Keratinocyte (primary cell): ENCODE data around the gene SDK1.

Experiments
- EZH2 ChIP-seq: IDR thresholded peaks from one replicate; pipeline ENCODE4 v1.6.1; 2012; ENCODE audit warnings: inconsistent platforms, mild to moderate bottlenecking, low read length, moderate library complexity
- TF ChIP-seq, protein P1 (sequence below), 3 experiments: IDR thresholded peaks in 1 of 3; conservative IDR thresholded peaks in 1 of 3; optimal IDR thresholded peaks in 1 of 3; 2 replicates in 2 of 3; 3 replicates in 1 of 3; pipeline versions ENCODE3 to v1.5.1; 2011; ENCODE audit warnings: low read length in 3 of 3, mild to moderate bottlenecking in 3 of 3, moderate library complexity in 2 of 3, control low read depth in 1 of 3, inconsistent platforms in 1 of 3; ENCODE audit not compliant: insufficient read depth in 2 of 3; ENCODE audit errors: extremely low read depth in 1 of 3

DNA sequence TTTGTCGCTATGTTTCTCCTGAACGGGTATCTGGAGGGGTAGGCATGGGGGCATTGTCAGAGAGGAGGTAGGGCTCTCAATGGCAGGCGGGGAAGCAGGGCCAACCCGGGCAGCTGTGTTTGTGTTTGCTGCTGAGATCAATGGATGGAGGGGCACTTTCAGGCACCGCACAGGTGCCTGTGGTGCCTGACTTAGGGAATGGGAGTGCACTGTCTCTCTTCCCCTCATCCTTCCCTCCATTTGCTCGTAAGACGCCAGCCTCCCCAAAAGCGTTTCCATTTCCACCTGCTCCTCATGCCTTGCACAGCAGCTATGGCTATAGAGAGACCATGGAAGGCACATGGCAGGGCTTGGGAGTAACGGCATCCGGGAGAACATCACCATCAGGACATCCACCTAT, 765.2 kb downstream of the SDK1 start:
- TF ChIP-seq, protein P1, sequence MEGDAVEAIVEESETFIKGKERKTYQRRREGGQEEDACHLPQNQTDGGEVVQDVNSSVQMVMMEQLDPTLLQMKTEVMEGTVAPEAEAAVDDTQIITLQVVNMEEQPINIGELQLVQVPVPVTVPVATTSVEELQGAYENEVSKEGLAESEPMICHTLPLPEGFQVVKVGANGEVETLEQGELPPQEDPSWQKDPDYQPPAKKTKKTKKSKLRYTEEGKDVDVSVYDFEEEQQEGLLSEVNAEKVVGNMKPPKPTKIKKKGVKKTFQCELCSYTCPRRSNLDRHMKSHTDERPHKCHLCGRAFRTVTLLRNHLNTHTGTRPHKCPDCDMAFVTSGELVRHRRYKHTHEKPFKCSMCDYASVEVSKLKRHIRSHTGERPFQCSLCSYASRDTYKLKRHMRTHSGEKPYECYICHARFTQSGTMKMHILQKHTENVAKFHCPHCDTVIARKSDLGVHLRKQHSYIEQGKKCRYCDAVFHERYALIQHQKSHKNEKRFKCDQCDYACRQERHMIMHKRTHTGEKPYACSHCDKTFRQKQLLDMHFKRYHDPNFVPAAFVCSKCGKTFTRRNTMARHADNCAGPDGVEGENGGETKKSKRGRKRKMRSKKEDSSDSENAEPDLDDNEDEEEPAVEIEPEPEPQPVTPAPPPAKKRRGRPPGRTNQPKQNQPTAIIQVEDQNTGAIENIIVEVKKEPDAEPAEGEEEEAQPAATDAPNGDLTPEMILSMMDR (optimal IDR thresholded peaks at IDR 0.05 in 1 of 3, IDR thresholded peaks at IDR 0.05 in 1 of 3, conservative IDR thresholded peaks at IDR 0.05 in 1 of 3; ENCODE audit: extremely low read depth in 1 of 3, insufficient read depth in 2 of 3, low read length in 3 of 3) = no peak
- TF ChIP-seq EZH2 = no peak
